Measurements from ENCODE around the gene GMDS.

Gene GMDS

GRCh38 chr6:1901556-1901955 lies 343.8 kb downstream of the GMDS start:
- DNase-seq (ENCODE audit: low read depth in 3 of 3) = no peak

DNA sequence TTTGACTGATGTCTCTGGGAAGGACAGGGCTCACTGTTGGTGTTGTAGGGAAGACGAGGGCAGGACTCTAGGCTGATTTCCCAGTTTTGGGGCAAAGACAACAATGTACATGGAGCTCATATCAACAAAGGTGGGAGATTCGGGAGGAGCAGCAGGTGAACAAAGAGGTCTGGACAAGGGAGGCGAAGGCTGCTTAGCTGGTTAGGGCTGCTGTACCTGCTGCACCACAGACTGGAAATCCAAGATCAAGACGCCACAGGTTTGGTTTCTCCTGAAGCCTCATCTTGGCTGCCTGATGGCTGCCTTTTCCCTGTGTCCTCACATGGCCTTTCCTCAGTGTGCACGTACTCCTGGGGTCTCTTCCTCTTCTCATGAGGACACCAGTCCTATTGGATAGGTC lies 348.5 kb downstream of the GMDS start:
- no peak for DNase-seq (ENCODE audit: low read depth in 3 of 3)

DNA sequence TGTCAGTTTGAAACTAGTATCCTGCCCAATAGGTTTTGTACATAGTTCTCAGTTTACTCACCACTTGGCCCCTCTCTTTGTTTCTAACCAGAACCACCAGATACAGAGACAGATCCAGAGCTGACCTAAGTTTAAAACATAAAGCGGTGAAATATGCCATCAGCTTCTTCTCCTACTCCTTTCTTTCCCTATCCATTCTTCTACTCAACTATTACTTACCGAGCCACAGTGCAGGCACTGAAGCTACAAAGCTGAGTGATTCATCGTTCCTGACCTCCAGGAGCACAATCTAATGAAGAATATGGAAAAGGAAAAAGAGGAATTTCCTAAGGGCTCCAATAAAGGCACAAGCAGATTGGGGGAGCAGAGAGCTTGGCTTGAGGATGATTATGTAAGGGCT lies 349.7 kb downstream of the GMDS start:
- no peak for DNase-seq (ENCODE audit: low read depth in 3 of 3)

DNA sequence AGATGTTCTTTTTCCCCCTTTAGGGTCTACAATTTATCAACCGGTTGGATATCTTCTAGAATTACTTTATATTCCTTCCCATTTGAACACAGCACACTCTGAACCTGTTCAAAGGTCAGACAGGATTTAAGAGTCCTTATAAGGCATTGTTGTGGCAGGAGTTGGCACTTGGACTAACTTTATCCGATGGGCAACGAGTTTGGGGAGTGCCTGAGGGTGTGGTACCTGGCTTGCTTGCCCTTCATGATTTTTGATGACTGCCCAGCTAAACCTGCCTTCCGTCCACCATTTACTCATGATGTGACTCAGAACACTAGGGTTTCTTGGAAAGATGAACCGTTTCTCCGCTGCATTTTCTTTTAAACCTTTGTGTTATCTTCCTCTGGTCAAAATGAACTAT lies 350.5 kb downstream of the GMDS start:
- no peak for DNase-seq (ENCODE audit: low read depth in 3 of 3)

DNA sequence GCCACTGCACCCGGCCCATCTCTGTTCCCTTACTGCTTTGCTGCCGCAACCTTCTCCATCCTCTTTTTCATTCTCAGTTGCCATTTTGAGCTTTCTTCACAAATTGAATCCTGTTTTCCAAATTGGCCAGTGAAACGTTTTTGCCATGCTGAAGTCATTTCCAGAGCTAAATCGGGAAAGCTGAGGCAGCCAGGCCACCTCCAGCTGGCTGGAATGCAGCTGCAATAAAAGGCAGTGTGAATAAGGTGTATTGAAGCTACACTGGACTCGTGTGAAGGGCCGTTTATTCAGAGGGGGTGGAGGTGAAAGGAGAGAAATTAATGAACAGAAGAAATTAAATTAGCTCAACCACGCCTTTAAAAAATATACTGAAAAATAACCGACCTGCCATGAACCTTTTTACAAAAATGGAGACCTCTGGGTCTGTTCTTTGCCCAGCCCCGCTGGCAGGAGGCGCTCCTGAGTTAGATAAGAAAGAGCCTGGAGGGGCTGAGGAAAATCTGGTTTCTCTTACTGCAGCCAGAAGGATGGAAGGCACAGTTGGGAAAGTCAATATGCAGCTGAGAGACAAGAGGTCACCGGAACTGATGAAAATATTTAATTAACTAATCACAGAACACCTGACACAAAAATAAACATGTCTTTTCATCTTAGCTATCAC lies 351.8 kb downstream of the GMDS start:
- DNase-seq (ENCODE audit: low read depth in 3 of 3) = no peak

DNA sequence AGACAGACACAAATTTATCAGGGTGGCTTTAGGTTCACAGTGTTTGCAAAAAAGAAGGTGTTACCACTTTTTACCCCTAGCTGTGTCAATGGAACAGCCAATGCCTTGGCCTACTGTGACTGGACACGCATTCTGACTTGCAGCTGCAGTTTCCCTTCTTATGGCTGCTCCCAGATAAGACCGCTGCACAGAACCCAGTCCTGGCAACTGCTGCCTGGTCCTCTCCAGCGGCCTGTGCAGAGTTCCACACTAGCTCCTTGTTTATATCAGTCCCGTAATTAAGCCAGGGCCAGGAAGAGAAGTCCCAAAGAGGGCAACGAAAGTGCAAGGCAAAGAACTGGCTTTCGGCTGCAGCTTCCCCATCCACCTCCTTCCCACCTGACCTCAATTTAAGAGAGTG lies 352.7 kb downstream of the GMDS start:
- no peak for DNase-seq (ENCODE audit: low read depth in 3 of 3)

- no peak for DNase-seq (ENCODE audit: low read depth in 3 of 3)
These were observed 354.4 kb downstream of the GMDS start for GRCh38 chr6:1890987-1891386.

GRCh38 chr6:1890071-1890470 lies 355.3 kb downstream of the GMDS start:
- no peak for DNase-seq (ENCODE audit: low read depth in 3 of 3)

GRCh38 chr6:1885576-1886011 lies 359.8 kb downstream of the GMDS start:
- no peak for DNase-seq (ENCODE audit: low read depth in 3 of 3)

GRCh38 chr6:1884313-1884712 lies 361.1 kb downstream of the GMDS start:
- no peak for DNase-seq (ENCODE audit: low read depth in 3 of 3)

- DNase-seq (ENCODE audit: low read depth in 3 of 3) = no peak
These were observed 367.1 kb downstream of the GMDS start for GRCh38 chr6:1878330-1878729.

DNA sequence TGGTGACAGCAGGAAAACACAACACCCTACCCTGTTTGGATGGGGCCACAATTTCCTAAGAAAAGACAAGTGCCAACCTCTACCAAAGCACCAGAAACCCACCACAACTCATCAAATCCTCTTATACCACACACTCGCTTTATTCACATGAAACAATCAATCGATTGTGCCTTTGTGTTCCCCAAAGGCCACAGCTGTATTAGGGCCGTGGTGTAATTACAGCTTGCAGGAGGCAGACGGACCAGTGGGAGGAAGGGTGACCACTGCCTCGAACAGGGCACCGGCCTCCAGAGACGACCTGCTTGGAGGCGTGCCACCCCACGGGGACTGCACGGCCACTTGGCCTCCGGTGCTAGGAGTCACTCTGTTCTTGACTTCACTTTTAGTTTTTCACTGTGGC lies 371.6 kb downstream of the GMDS start:
- DNase-seq (ENCODE audit: low read depth in 3 of 3) = no peak

DNA sequence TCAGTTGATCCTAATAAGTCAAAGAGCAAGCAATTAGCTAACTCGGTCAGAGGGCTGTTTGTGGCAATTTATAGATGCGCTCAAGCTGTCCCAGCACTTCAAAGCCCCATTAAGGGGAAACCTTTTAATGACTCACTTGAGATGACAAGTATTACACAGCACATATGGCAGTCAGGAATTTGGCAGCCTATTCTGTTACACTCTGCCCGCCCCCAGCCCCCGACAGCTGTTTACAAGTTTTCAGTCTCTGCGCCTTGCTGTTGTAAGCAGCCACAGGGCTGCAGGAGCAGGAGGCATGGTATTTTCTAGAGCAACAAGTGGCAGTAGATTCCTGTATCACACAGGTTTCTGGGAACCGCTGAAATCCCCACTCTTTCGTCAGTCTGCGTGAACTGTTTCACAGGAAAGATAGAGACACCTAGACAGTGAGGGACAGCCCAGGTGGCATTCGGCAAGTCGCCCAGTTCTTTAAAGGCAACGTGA lies 372.7 kb downstream of the GMDS start:
- no peak for DNase-seq (ENCODE audit: low read depth in 3 of 3)

GRCh38 chr6:1871724-1872315 lies 373.6 kb downstream of the GMDS start:
- no peak for DNase-seq (ENCODE audit: low read depth in 3 of 3)

- DNase-seq (ENCODE audit: low read depth in 3 of 3) = no peak
These were observed 374.5 kb downstream of the GMDS start for GRCh38 chr6:1870932-1871331.

GRCh38 chr6:1870251-1870650 lies 375.2 kb downstream of the GMDS start:
- DNase-seq (ENCODE audit: low read depth in 3 of 3) = no peak

DNA sequence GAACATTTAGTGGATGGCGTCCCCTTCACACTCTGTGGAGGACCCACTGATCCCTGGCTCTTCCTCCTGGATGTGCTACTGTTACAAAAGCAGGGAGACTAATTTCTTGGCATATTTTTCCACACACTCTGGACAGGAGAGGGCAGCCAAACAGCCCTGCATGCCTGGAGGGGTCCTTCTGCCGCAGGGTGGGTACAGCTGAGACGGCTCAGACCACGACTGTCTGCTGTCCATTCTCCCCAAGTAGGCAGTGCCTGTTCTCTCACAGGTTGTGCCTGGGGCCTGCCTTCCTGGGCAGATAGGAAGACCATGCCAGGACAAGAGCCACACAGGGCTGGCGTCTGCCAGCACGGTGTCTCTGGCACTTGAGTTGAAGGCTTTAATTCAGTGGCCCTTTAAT lies 375.6 kb downstream of the GMDS start:
- DNase-seq (ENCODE audit: low read depth in 3 of 3) = no peak

GRCh38 chr6:1869308-1869707 lies 376.1 kb downstream of the GMDS start:
- no peak for DNase-seq (ENCODE audit: low read depth in 3 of 3)

DNA sequence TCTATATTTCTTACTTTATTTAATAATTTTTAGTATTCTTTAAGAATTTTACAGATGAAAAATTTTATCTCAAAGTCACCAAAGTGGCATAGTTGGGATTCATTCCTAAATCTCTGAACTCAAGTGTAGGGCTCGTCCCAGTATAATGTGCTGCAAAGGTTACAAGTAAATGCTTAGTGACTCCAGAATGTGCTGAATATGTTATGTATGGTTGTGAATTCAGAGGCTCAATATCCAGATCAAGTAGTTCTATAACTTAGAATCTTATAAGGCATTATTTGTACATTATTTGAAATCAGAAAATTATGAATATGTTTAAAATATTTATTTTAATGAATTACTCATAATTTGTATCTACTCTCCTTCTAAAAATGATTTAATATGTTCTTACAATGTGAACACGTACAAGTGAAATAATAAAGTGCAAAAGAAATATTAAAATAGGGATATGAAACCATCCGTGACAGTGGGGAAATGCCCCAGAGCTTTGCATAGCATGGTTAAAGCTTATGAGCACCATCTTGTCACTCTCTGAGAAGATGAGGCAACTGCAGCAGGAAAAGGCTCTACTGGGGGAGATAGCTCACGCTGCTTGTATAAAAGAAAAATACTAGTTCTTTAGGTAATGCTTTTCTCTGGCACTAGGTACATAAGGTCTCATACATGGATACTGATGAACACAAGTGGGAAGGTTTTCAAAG lies 376.7 kb downstream of the GMDS start:
- DNase-seq (ENCODE audit: low read depth in 3 of 3) = no peak

DNA sequence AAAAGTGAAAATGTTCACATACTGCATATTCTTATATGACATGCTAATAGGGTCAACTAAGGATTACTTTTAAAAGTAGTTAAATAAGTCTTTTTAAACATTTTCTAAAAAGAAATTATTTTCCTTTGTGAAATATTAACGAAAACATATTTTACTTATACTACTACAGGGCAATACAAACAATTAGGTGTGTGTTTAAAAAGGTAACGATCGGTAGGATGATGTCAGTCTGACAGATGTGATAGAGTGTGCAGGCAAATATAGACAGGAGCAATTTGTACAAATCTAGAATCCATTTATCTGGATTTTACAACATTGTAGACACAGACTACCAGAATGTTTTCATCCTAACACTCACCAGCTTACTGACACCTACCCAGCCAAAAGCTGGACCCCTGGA lies 378.2 kb downstream of the GMDS start:
- no peak for DNase-seq (ENCODE audit: low read depth in 3 of 3)

- DNase-seq (ENCODE audit: low read depth in 3 of 3) = no peak
These were observed 379.8 kb downstream of the GMDS start for GRCh38 chr6:1865585-1865984.

GRCh38 chr6:1864496-1864895 lies 380.9 kb downstream of the GMDS start:
- DNase-seq (ENCODE audit: low read depth in 3 of 3) = no peak

DNA sequence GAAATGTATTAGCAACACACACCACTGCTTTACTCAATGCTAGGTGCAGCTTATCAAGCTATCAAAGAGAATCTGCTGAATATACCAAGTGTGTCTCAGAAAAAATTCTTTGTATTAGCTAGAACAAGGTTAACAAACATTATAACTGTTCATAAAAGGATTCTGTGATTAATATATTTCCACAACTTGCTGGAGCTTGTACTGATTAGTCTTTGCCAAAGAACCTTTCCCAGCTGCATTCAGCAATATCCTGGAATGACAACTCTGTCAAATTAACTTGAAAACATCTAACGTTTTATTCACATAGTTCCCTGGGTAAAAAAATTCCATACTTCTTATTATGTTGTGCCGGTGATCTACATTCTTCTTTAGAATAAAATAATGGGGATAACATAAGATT lies 383.0 kb downstream of the GMDS start:
- DNase-seq (ENCODE audit: low read depth in 3 of 3) = no peak
